HG02943 (cell line): ENCODE data around the gene MUS81.

Experiments used
- ATAC-seq: cut with Tn5 transposase; IDR thresholded peaks from one replicate; pipeline ENCODE4 v1.9.1; 2021; ENCODE audit warnings: mild to moderate bottlenecking, low read depth, moderate library complexity; ENCODE audit not compliant: unreplicated experiment

Gene MUS81

DNA sequence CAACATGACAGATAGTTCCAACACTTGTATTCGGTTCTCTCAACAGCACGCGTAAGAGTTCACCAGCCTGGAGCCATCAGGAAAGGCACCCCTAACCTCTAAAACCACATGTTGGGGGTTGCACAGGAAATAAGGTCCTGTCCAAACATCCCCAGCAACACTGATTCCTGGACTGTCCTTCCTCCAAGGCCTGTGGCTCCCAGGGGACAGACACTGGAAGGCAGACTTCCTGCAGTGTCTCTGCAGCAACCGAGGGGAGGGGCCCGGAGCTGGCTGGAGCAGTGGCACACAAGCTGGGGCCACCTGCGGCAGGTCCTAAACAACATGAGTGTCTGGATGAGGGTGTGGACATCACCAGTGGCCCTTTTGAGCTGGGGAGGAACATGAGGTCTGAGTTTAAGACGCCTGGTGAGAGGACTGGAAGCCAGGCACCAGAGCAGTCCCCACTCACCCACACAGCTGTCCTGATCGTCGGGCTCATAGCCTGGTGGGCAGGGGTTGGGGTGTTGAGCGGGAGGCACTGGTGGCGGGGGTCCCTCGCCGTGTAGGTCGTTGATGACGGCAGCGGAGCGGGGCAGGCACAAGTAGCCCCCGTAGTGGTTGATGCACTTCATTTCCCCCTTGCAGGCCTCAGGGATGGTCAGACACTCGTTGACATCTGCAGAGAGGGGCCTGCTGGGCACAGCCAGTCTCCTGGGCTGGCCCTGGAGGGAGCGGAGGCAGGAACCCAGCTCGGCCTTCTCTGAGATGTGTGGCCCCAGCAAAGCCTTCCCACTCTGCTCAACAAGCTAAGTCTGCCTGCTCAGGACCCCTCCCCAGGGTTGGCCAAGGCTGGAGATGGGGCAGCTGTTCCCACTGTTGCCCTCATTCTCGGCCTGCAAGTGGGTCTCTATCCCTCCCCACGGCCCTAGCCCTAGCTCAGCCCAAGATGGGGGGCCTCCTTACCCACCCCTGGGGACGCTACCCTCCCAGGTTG is 10.8 kb downstream of the MUS81 start:
- ATAC-seq: no peak

DNA sequence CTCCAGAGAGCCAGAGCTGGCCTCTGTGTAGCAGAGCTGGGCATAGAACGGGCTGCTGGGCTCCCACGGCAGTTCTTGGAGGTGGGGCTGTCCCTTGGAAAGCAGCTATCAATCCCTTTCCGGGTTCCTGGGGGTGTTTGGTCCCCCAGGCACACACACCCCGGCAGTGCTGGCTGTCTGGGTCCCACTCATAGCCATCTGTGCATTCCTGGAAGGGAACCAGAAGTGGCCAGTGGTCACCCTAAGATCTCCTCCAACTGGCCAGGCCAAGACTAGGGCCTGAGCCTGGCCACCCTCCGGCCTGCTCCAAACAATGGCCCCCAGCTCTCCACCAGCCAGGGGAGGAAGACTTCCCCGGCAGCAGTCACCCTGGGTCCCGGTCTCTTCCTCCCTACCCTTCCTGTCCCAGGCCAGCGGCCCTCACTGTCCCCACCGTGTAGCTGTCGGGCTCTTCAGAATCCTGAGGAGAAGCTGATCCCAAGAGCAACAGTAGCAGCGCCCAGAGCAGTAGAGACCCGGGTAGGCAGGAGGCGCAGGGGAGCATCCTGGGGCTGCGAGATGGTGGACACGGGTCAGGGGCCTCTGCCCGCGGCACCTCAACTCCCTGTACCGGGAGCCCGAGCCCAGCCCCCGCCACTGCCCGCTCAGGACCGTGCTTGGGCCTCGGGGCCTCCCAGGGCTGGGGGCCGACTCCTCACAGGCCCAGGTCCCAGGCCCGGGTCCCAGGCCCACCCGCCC is 11.7 kb downstream of the MUS81 start:
- ATAC-seq: no peak

DNA sequence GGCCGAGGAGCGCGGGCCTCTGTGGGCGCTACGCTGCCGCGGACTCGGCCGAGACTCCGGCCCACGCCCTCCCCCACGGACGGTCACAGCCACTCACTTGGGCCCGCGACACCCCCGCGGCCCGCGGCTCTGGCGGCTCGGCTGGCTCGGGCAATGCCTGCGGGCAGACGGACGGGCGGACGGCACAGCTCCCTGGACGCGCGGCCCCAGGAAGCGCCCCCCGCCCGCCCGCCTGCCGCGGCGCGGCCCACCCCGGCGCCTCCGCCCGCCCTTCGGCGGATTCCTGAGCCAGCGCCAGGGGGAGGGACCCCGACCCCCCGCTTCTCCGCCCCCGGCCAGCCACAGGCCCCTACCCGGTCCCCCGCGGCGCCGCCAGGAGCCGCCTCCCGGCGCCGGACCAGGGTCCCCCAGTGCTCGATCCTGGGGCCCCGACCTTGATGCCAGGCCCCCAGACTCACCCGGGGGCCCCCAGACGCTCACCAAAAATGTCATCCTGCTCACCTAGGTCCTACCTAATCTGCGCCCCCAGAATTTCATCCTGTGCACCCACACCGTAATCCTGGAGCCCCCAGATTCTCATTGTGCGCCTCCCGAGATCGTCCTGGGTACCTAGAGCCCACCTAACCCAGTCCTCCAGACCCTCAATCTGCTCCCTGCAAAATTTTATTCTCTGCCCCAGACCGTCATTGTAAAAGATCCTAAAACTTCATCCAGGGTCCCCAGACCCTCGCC is 12.5 kb downstream of the MUS81 start, which contains the start of gene EFEMP2:
Gene EFEMP2 (minus strand): TSS at position 215 of the 732 bp plus-strand sequence. CDS start 446 bp downstream, outside the sequence.
- ATAC-seq: no peak

DNA sequence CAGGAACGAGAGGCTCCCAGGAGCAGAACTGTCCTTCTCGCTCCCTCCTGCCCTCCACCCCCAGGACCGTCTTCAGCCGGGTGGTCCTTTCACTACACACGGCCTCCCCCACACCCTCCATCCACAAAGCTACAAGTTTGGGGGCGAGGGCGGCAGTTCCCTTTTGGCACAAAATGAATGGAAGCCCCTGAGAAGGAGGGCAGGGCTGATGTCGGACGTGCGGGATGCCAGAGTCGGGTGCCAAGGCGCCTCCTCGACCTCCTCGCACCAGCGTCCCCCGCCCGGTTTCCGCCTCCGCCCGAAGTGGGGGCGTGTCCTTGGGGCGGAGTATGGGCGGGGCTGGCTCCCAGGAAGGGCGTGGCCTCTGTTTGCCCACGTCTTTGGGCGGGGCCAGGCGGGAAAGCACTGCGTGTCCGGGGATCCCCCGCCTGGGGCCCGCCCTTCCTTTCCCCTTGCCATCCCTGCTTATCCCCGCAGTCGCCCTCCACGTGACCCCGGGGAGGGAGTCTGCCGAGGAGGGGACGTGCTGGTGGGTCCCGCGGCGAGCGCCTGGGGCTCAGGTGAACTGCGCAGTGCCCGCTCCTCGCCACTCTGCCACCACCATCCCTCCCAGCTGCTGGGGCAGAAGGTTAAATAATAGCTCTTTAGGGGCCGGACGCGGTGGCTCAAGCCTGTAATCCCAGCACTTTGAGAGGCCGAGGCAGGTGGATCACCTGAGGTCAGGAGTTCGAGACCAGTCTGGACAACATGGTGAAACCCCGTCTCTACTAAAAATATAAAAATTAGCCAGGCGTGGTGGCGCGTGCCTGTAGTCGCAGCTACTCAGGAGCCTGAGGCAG is 13.3 kb downstream of the MUS81 start:
- peak; percentile 66 for ATAC-seq

DNA sequence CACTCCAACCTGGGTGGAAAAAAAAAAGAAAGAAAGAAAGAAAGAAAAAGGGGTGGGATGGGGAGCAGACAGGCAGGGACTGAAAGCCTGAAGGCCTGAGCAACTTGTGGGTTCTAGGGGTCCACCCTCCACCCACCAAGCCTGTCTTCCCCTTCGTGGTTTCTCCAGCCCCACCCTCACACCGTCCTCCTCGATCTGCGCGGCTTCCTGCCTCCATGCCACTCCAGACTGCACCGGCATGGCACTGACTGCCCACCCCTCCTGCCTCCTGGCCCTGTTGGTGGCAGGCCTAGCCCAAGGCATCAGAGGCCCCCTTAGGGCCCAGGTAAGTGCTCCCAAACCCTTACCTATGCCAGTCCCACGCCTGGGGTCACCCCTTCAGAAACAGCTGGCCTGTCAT is 19.4 kb downstream of the MUS81 start, which contains the start of gene CTSW:
Gene CTSW (plus strand): TSS at position 221 of the 400 bp plus-strand sequence. CDS start 18 bp downstream, at position 239.
- ATAC-seq: no peak

DNA sequence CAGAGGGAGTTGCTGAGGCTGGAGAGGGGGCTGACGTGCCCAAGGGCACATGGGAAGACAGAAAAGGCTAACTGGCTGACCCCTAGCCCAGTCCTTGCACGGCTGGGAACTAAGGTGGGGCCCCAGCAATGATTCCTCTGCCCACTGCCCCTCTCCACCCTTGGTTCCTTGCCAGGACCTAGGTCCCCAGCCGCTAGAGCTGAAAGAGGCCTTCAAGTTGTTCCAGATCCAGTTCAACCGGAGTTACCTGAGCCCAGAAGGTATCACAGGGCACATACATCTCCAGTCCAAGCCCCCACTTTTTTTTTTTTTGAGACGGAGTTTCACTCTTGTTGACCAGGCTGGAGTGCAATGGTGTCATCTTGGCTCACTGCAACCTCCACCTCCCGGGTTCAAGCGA is 19.8 kb downstream of the MUS81 start:
- no peak for ATAC-seq

DNA sequence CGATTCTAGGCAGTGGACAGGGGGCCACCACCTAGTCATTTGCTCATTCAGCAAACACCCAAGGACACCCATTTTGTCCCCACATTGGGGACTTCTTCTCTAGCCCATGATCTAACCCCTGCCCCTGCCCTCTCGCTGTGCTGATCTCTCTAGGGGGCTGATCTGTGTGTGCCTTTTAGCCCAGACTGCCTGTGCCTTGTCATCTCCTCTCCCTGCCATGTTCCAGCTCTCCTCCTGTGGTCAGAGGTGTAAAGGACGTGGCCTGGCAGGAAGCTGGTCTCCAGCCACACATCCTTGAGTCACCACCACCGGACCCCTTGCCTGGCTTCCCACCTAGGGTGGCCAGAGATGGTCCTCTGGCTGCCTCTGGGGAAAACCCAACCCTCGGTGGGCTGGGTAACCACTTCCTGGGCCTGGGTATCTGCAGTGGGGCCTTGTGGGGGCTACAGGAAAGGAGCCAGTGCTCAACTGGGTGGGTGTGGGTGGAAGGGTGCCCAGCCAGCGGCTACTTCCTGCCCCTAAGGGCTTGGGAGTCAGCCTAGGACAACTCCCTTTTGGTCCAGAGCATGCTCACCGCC is 20.7 kb downstream of the MUS81 start:
- no peak for ATAC-seq

DNA sequence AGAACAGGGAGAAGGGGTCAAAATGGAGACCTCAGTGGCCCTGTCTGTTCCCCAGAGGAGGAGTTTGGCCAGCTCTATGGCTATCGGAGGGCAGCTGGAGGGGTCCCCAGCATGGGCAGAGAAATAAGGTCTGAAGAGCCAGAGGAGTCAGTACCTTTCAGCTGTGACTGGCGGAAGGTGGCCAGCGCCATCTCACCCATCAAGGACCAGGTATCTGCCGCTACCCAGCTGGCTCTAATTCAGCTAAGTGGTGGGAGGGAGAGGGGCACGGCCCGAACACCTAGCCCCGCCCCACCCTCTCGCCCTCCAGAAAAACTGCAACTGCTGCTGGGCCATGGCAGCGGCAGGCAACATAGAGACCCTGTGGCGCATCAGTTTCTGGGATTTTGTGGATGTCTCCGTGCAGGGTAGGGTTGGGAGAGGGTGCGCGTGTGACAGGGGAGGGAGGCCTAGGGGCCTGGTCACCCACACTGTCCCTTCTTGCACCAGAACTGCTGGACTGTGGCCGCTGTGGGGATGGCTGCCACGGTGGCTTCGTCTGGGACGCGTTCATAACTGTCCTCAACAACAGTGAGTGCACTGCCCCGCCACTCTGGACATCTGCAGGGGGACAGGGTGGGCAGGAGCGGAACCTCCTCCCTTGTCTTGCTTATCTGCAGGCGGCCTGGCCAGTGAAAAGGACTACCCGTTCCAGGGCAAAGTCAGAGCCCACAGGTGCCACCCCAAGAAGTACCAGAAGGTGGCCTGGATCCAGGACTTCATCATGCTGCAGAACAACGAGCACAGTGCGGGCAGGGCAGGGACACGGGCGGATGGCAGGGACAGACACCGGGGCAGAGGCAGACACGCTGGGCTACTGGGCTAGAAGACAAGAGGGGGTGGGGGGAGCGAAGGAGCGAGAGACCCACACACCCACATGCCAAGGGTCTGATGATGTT is 22.2 kb downstream of the MUS81 start:
- ATAC-seq: no peak

DNA sequence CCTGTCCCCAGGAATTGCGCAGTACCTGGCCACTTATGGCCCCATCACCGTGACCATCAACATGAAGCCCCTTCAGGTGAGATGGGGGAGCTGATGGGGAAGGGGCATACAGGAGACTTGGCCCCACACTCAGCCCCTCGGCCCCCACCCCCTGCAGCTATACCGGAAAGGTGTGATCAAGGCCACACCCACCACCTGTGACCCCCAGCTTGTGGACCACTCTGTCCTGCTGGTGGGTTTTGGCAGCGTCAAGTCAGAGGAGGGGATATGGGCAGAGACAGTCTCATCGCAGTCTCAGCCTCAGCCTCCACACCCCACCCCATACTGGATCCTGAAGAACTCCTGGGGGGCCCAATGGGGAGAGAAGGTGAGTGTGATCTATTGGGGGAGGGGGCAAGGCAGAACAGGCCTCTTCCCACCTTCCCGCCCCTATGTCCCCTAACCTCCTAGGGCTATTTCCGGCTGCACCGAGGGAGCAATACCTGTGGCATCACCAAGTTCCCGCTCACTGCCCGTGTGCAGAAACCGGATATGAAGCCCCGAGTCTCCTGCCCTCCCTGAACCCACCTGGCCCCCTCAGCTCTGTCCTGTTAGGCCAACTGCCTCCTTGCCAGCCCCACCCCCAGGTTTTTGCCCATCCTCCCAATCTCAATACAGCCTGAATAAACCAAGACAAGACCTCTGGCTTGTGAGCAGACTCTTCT is 23.0 kb downstream of the MUS81 start:
- no peak for ATAC-seq

DNA sequence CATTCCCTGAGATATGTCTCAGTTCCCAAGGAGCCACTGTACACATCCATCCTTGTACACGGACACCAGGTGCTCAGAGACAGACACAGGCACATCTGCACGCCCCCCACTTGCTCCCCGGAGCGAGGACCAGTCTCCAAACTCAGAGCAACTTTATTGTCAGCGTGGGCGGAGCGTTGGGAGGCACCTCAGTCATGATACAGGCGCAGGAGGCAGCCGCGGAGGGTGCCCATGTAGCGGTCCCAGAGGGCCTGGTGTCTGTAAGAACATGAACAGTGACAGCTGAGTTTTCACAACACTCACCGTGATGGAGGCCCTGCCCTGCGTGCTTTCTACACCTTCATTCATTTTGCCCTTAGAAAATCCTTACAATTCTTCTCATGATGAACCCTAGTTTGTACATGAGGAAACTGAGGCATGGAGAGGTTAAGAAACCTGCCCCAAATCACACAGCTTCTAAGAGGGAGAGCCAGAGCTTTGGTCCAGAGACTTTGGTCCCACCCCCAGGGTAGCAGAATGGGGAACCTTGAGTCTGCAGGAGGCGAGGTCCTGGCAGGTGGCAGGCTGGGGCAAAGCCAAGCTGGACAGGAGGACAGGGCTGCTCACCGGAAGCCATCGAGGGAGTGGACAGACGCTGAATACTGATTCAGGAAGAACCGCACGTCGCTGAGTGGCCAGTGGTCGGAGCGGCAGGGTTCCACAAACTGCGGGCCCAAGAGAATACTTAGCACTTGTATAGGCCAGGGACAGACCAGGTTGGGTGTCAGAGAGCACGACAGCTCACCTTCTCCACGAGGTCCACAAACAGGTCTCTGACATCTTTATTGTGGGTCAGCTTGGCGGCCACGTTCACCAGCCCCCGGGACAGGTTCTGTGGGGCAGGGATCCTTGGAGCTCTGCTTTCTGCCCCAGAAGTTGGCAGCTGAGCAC is 23.8 kb downstream of the MUS81 start:
- no peak for ATAC-seq

DNA sequence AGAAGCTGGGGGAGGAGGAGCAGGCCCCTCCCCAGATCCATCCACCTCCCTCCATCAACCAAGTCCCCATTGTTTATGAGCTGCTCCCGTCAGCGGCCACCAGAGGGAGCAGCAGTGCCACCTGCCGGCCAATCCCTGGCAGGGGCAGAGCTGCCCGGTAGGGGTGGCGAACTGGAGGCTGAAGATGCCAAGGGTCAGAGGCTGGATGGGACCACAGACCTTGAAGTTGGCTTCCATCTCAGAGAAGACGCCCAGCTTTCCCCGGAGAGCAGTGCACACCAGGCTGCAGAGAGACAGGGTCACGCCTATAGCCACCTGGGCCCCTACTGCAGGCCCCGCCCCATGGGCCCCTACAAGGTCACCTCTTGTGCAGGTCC is 24.5 kb downstream of the MUS81 start:
- ATAC-seq: no peak

DNA sequence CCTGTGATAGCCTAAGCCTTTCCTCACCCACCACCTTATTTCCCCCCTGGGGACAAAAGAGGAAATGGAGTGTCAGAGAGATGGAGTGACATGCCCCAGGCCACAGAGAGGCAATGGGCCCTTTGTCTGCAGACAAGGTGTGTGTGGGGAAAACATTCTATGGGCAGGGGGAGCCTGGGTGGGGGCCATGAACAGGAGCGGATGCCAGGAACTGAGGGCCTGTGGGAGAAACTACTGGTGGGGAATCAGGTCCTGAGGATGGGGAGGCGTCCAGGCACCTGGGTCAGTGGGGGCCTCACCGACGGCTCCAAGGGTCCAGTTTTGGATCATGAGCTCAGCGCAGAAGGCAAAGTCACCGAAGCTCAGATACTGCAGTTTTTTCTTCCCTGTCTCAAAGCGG is 25.0 kb downstream of the MUS81 start:
- no peak for ATAC-seq

DNA sequence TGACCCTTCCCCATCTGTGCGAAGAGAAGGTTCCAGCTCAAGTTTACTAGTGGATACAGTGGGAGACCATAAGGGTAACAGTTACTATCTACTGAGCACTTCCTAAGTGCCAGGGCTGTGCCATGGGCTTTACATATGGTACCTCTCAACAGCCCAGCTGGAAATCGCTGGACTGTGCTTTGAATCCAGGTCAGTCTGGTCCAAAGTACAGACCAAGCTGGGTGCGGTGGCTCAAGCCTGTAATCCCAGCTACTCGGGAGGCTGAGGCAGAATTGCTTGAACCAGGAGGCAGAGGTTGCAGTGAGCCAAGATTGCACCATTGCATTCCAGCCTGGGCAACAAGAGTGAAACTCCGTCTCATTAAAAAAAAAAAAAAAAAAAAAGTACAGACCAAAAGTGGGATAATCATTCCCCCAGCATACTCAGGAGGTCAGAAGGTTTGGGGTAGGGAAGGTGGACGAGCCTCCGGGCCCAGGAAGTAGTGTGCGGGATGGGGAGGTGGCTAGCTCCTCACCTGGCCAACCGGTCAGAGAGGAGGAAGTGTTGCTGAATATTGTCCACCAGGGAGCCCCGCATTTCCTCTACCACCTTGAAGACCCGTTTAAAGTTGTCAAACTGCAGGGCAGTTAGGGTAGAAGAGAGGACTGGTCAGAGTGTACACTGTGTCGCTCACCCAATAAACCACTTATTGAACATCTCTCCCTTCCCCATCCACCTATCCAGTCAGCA is 25.7 kb downstream of the MUS81 start:
- no peak for ATAC-seq

DNA sequence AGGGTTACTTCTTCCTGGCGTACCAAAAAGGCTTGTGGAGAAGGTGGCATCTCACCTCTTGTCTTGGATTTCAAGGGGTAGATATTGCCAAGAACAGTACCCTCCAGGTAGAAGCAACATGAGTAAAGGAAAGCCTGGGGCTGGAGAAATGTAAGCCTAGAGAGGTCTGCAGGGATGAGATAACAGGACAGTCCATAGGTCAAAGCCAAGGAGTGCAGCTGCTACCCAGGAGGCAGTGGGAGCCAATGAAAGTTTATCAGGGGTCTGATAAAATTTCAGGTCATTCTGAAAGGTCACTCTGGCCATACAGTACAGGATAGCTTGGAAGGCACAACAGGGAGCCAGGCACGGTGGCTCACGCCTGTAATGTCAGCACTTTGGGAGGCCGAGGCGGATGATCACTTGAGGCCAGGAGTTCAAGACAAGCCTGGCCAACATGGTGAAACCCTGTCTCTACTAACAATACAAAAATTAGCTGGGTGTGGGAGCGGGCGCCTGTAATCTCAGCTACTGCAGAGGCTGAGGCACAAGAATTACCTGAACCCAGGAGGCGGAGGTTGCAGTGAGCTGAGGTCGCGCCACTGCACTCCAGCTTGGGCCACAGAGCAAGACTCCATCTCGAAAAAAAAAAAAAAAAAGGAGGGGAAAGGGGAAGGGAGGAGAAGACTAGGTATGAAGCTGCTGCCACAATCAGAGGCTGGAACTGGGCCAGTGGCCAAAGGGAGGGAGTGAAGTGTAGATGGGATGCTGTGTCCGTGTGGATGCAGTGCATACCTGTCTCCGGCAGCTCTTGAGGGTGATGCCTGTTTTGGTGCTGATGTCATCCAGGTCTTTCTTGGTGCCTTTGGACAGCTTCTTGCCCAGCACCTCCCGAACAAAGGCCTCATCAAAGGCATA is 26.8 kb downstream of the MUS81 start:
- ATAC-seq: no peak

DNA sequence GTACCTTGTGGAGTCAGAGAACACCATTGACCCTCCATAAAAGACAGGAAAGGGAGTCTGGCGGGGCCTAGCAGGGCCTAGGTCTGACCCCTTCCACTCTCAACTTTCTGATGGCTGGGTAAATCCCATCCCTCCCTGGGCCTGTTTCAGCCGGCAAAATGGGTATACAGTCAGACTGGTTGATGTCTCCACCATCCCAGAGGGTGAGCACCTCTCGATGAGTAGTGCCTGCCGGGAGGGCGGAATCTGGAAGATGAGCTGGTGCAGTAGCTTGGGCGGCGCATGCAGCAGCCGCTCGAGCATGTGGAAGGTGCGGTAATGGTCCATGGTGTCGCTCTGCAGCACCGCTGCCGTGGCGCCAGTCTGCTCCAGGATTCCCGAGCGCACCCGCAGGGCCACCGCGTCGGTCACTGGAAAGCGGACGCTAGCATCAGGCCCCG is 27.5 kb downstream of the MUS81 start:
- no peak for ATAC-seq
